Testis (tissue), 3 donors: Measurements from ENCODE around the gene PDF. TPM values are rescaled to one million over a fixed set of nuclear protein-coding genes. Genes with fewer than 3 reads are reported as not detected.
"Not testable (repeated sequence)": the region's sequence is repeated elsewhere in the genome, so short reads cannot be mapped to it uniquely, and the experiment has no call there.

Experiments used
- DNase-seq: peaks from one replicate; pipeline ENCODE4 v3.0.0-alpha.2; 2019
- H3K27ac ChIP-seq, 2 donors: fragments of 200-600 bp; sonication (generic); one replicate each; pipeline ENCODE4 v1.5.1; 2019
- H3K27me3 ChIP-seq: fragments of 200-600 bp; sonication (generic); one replicate; pipeline ENCODE4 v1.5.1; 2019
- H3K36me3 ChIP-seq: fragments of 200-600 bp; sonication (generic); one replicate; pipeline ENCODE4 v1.5.1; 2017; ENCODE audit warnings: low read depth; ENCODE audit errors: missing control alignments
- H3K4me1 ChIP-seq: fragments of 200-600 bp; sonication (generic); one replicate; pipeline ENCODE4 v1.5.1; 2019
- H3K4me3 ChIP-seq, 2 donors: fragments of 200-600 bp; sonication (generic); one replicate each; pipeline ENCODE4 v1.5.1; 2017 to 2019
- H3K9me3 ChIP-seq: fragments of 200-600 bp; sonication (generic); one replicate; pipeline ENCODE4 v1.5.1; 2017
- CTCF ChIP-seq, 3 experiments: fragments of 450-650 bp in 2 of 3; fragments of 200-600 bp in 1 of 3; sonication (generic) in 1 of 3; IDR thresholded peaks; one replicate each; pipeline ENCODE4 v1.5.1; 2016 to 2019; ENCODE audit warnings: antibody characterized with exemption in 3 of 3, mild to moderate bottlenecking in 2 of 3, moderate library complexity in 1 of 3
- POLR2A ChIP-seq: fragments of 450-650 bp; IDR thresholded peaks from one replicate; pipeline ENCODE4 v1.6.1; 2017; ENCODE audit warnings: antibody characterized with exemption, mild to moderate bottlenecking, moderate library complexity
- WGBS, 2 donors: methylation state at CpG; one replicate each; pipeline ENCODE4 v1.1.5; 2018; 5-methylcytosine and 5-hydroxymethylcytosine counted together
- intact Hi-C: fragments of 100-400 bp; cut with DNase I; formaldehyde crosslinking; loops from one replicate; pipeline ENCODE4 v1.15.1; 2023; ENCODE audit warnings: low total_unique reads
- polyA plus RNA-seq: library from polyadenylated mRNA; stranded (reverse); fragments of 350-450 nt; fragmentation: Illumina TruSeq; extraction: RNeasy Lipid Tissue Mini Kit (QIAGEN cat#74804); gene quantifications from one replicate; pipeline ENCODE4 v1.2.3, GENCODE V29; 2014; ENCODE audit warnings: low read depth, low replicate concordance; ENCODE audit not compliant: insufficient read depth
- total RNA-seq, 2 donors: library from RNA; depleted of rRNA; stranded (reverse); fragments of >200 nt; gene quantifications; one replicate each; pipeline ENCODE4 v1.2.3, GENCODE V29; 2016

The PDF gene
- total and polyA plus RNA-seq, 3 donors from 2014 or later = 3.9 to 27.9 (median 25.7) TPM

GRCh38 chr16:69365901-69366300, 35.5 kb upstream of the PDF start:
- H3K27me3 ChIP-seq = no peaks in the 10 kb centered on the region
- H3K9me3 ChIP-seq = no peaks in the 10 kb centered on the region
- no peaks in the 10 kb centered on the region for H3K4me1 ChIP-seq
- H3K4me3 ChIP-seq = no peak overlapping the region
- no peak for DNase-seq
- TF ChIP-seq POLR2A = no peak
- no peak for TF ChIP-seq CTCF (IDR thresholded peaks at IDR 0.05)
- WGBS, 2 donors = 81 to 85% methylated on average over 2 of the region's 2 CpGs
- intact Hi-C loops = no loop called here
- no peaks in the 10 kb centered on the region for H3K36me3 ChIP-seq
- no peak overlapping the region for H3K27ac ChIP-seq

GRCh38 chr16:69364088-69364487, 33.7 kb upstream of the PDF start:
- H3K27ac ChIP-seq = no peak overlapping the region
- TF ChIP-seq CTCF (IDR thresholded peaks at IDR 0.05) (no peak), POLR2A (no peak)
- H3K4me3 ChIP-seq = no peak overlapping the region
- no peaks in the 10 kb centered on the region for H3K36me3 ChIP-seq
- H3K27me3 ChIP-seq = no peaks in the 10 kb centered on the region
- H3K9me3 ChIP-seq = no peaks in the 10 kb centered on the region
- DNase-seq = no peak
- intact Hi-C loops = no loop called here
- WGBS, 2 donors = 75 to 91% methylated on average over 2 of the region's 2 CpGs
- no peaks in the 10 kb centered on the region for H3K4me1 ChIP-seq

DNA sequence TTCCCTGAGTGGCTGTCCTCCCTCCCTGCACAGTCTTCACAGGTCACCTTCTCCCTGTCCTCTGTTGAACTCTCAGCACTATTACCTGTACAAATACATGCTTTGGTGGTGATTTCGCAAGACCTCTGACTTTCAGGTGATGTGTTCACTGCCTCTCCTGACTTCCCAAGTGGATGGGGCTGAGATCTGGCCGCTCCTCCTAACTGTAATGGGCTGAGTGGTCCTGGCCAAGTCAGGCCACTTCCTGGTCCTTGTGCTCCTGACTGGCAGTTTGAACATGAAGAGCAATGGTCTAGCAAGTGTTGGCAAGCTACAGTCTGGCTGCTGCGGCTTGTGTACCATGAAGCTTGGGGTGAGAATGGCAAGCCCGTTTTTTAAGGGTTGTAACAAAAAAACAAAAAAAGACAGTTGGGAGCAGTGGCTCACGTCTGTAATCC, 32.9 kb upstream of the PDF start:
- Histone ChIP-seq H3K27ac (no peak overlapping the region), H3K9me3 (no peaks in the 10 kb centered on the region), H3K36me3 (no peaks in the 10 kb centered on the region), H3K27me3 (no peaks in the 10 kb centered on the region), H3K4me3 (no peak overlapping the region), H3K4me1 (no peaks in the 10 kb centered on the region)
- intact Hi-C loops = no loop called here
- TF ChIP-seq POLR2A = no peak
- no peak for TF ChIP-seq CTCF (IDR thresholded peaks at IDR 0.05)
- DNase-seq = no peak
- WGBS, 2 donors = 90% methylated on average over 5 of the region's 5 CpGs

DNA sequence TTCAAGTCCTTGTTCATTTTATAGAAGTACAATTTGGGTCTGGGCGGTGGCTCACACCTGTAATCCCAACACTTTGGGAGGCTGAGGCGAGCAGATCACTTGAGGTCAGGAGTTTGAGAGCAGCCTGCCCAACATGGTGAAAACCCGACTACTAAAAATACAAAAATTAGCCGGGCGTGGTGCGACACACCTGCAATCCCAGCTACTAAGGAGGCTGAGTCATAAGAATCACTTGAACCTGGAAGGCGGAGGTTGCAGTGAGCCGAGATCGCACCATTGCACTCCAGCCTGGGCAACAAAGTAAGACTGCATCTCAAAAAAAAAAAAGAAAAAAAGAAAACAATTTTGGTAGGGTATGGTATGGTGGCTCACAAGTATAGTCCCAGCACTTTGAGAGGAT, 29.7 kb upstream of the PDF start:
- DNase-seq, H3K4me3 ChIP-seq, H3K4me1 ChIP-seq, intact Hi-C loops, H3K9me3 ChIP-seq, H3K27ac ChIP-seq, H3K36me3 ChIP-seq, H3K27me3 ChIP-seq: not testable (repeated sequence)
- WGBS, 2 donors = 97% methylated on average over 9 of the region's 9 CpGs

DNA sequence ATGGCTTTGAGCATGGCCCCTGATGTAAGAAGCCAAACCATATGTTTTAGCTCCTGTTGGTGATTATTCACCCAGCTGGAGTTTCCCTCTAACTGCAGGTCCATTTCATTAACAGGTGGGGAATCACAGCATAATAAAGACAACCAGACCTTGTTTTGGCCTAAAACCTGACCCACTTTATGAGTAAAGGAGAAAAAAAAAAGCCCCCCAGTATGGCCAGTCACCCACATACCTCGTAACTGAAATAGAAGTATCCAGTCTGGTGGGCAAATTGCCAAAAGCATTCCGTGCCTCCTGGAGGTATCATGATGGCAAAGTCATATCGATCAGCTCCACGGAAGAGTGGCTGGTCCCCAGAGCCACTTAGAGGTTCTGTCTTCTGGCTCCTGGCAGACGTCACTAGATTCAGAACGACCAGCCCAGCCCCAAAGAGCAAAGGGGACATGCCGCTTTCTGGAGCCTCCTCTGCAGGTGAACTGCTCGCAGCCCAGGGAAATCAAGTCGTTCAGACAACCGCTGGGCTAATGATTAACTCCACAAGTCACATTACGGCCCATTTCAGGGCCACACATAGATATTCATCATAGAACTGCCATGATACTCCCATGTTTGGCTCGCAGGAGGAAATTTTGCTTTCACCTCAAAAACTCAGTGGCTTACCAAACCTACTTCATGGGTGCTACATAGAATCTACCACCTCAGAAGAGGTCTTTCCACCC, 21.1 kb upstream of the PDF start, which contains the start of gene TMED6:
TMED6 (minus strand) TSS at position 478 of the 719 bp plus-strand sequence; CDS start at position 445, 33 bp downstream.
- Histone ChIP-seq H3K27ac (no peak within 1 kb of the TSS), H3K4me1 (no peaks in the 10 kb centered on the region), H3K9me3 (no peaks in the 10 kb centered on the region), H3K4me3 (no peak within 1 kb of the TSS), H3K27me3 (no peaks in the 10 kb centered on the region), H3K36me3 (no peaks in the 10 kb centered on the region)
- WGBS, 2 donors = 89 to 90% methylated on average over 8 to 12 of the region's 12 CpGs
- no peak for DNase-seq
- intact Hi-C loops = no loop called here
- TF ChIP-seq CTCF (IDR thresholded peaks at IDR 0.05) = no peak
- TF ChIP-seq POLR2A = no peak
